Ovary (tissue), 3 donors: ENCODE results near the gene CDH1.

Experiments used
- POLR2A ChIP-seq: fragments of 450-650 bp; IDR thresholded peaks from one replicate; pipeline ENCODE4 v1.6.1; 2017; ENCODE audit warnings: antibody characterized with exemption, mild to moderate bottlenecking, moderate library complexity
- TF ChIP-seq, protein P1 (sequence below), 3 donors: fragments of 450-650 bp in 2 of 3; fragments of 200-600 bp in 1 of 3; IDR thresholded peaks; one replicate each; pipeline versions ENCODE4 v1.5.1 to v1.8.0; 2016 to 2022; ENCODE audit warnings: antibody characterized with exemption in 3 of 3, mild to moderate bottlenecking in 1 of 3
- donor health status: DM: no; HTN: no; CAD: no.

DNA sequence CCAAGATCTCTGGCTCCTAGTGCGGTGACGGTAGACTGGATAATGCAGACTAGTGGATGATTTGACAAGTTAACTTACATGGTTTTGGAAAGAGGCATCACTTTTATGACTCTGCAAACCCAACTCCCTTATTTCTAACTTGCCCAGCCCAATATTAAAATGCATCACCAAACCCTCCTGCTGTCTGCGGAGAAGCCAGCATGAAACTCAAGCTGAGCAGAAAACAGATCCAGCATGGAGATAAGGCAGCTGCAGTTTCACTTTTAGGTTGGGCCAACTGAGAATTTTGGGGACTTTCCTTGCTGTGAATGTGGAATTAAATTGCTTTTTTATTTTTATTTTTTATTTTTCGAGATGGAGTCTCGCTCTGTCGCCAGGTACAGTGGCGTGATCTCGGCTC is 27.8 kb downstream of the CDH1 start:
- TF ChIP-seq, protein P1, sequence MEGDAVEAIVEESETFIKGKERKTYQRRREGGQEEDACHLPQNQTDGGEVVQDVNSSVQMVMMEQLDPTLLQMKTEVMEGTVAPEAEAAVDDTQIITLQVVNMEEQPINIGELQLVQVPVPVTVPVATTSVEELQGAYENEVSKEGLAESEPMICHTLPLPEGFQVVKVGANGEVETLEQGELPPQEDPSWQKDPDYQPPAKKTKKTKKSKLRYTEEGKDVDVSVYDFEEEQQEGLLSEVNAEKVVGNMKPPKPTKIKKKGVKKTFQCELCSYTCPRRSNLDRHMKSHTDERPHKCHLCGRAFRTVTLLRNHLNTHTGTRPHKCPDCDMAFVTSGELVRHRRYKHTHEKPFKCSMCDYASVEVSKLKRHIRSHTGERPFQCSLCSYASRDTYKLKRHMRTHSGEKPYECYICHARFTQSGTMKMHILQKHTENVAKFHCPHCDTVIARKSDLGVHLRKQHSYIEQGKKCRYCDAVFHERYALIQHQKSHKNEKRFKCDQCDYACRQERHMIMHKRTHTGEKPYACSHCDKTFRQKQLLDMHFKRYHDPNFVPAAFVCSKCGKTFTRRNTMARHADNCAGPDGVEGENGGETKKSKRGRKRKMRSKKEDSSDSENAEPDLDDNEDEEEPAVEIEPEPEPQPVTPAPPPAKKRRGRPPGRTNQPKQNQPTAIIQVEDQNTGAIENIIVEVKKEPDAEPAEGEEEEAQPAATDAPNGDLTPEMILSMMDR (IDR thresholded peaks at IDR 0.05) = no peak
- TF ChIP-seq POLR2A = no peak
